ENCODE data around the gene PTPN23. TPM values are rescaled to one million over a fixed set of nuclear protein-coding genes. Genes with fewer than 3 reads are reported as not detected.
A peak's percentile ranks its signal among the peaks of the same experiment; 100 is the strongest.

PTPN23 gene
- total and polyA plus RNA-seq, 2 of the 13 experiments (the other 11 are each of a cell fraction or from before 2014, with no cell fraction given), result 2.3 to 3.7 TPM

DNA sequence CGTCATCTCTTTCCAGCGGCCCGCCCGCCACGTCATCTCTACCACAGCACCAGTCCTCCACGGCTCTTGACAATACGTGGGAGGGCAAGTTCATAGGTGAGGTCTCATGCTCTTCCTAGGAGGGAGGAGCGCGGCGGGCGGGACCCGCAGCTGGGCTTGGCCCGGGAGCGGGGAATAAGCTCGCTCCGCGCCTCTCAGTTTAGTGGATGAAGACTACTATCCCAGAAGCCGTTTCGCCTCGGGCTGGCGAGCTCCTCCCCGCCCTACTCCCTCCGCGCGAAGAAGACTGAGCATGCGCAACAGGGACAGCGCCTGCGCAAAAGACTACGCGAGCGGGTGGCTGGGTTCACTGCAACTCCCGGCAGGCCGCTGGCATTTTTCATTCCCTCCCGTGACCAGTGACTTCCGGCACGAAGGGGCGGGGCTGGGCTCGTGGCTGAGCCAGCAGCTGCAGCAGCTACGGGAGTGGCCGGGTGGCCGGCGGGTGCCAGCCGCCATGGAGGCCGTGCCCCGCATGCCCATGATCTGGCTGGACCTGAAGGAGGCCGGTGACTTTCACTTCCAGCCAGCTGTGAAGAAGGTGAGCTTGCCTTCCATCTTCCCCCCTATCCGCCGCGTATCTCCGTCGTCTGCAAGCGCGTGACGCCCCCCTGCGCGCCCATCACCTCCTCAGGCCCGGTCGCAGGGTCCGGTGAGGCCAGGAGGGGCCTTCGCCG lies at the start of gene PTPN23 (continued):
- TF ChIP-seq, protein P1, sequence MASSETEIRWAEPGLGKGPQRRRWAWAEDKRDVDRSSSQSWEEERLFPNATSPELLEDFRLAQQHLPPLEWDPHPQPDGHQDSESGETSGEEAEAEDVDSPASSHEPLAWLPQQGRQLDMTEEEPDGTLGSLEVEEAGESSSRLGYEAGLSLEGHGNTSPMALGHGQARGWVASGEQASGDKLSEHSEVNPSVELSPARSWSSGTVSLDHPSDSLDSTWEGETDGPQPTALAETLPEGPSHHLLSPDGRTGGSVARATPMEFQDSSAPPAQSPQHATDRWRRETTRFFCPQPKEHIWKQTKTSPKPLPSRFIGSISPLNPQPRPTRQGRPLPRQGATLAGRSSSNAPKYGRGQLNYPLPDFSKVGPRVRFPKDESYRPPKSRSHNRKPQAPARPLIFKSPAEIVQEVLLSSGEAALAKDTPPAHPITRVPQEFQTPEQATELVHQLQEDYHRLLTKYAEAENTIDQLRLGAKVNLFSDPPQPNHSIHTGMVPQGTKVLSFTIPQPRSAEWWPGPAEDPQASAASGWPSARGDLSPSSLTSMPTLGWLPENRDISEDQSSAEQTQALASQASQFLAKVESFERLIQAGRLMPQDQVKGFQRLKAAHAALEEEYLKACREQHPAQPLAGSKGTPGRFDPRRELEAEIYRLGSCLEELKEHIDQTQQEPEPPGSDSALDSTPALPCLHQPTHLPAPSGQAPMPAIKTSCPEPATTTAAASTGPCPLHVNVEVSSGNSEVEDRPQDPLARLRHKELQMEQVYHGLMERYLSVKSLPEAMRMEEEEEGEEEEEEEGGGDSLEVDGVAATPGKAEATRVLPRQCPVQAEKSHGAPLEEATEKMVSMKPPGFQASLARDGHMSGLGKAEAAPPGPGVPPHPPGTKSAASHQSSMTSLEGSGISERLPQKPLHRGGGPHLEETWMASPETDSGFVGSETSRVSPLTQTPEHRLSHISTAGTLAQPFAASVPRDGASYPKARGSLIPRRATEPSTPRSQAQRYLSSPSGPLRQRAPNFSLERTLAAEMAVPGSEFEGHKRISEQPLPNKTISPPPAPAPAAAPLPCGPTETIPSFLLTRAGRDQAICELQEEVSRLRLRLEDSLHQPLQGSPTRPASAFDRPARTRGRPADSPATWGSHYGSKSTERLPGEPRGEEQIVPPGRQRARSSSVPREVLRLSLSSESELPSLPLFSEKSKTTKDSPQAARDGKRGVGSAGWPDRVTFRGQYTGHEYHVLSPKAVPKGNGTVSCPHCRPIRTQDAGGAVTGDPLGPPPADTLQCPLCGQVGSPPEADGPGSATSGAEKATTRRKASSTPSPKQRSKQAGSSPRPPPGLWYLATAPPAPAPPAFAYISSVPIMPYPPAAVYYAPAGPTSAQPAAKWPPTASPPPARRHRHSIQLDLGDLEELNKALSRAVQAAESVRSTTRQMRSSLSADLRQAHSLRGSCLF (CRISPR knock-in tag; IDR thresholded peaks at IDR 0.05; ENCODE audit: borderline replicate concordance), result no peak
- no peak for TF ChIP-seq ZNF432 (CRISPR knock-in tag; IDR thresholded peaks at IDR 0.05; ENCODE audit: borderline replicate concordance)
- peak; percentile 26; the same call in 1 of the 2 replicates for TF ChIP-seq MXD4 (CRISPR knock-in tag; IDR thresholded peaks at IDR 0.05)
- peak; percentile 99 for TF ChIP-seq ZNF430 (CRISPR knock-in tag; IDR thresholded peaks at IDR 0.05)
- peak; percentile 21; the same call in 1 of the 2 replicates for TF ChIP-seq FOSL2 (CRISPR knock-in tag; IDR thresholded peaks at IDR 0.05)
- peak; percentile 72; the same call in 1 of the 2 replicates for TF ChIP-seq ZNF788 (CRISPR knock-in tag; IDR thresholded peaks at IDR 0.05; ENCODE audit: borderline replicate concordance)
- TF ChIP-seq ZNF530 (CRISPR knock-in tag; IDR thresholded peaks at IDR 0.05; ENCODE audit: low read depth), result no peak
- TF ChIP-seq ZNF775 (CRISPR knock-in tag; IDR thresholded peaks at IDR 0.05; ENCODE audit: borderline replicate concordance), result 0 out of 2 replicates have a peak, but pooled peaks have one; percentile 60
- no peak; the same call in 1 of the 2 replicates for TF ChIP-seq KMT2A (CRISPR knock-in tag; IDR thresholded peaks at IDR 0.05)
- TF ChIP-seq ZNF337 (CRISPR knock-in tag; IDR thresholded peaks at IDR 0.05; ENCODE audit: borderline replicate concordance, low read depth), result no peak
- peak; percentile 62; the same call in 1 of the 2 replicates for TF ChIP-seq ZNF136 (CRISPR knock-in tag; IDR thresholded peaks at IDR 0.05; ENCODE audit: low read depth)
- TF ChIP-seq ZNF441 (CRISPR knock-in tag; IDR thresholded peaks at IDR 0.05; ENCODE audit: borderline replicate concordance), result peak; percentile 17; the same call in 1 of the 2 replicates
- TF ChIP-seq, protein P2, sequence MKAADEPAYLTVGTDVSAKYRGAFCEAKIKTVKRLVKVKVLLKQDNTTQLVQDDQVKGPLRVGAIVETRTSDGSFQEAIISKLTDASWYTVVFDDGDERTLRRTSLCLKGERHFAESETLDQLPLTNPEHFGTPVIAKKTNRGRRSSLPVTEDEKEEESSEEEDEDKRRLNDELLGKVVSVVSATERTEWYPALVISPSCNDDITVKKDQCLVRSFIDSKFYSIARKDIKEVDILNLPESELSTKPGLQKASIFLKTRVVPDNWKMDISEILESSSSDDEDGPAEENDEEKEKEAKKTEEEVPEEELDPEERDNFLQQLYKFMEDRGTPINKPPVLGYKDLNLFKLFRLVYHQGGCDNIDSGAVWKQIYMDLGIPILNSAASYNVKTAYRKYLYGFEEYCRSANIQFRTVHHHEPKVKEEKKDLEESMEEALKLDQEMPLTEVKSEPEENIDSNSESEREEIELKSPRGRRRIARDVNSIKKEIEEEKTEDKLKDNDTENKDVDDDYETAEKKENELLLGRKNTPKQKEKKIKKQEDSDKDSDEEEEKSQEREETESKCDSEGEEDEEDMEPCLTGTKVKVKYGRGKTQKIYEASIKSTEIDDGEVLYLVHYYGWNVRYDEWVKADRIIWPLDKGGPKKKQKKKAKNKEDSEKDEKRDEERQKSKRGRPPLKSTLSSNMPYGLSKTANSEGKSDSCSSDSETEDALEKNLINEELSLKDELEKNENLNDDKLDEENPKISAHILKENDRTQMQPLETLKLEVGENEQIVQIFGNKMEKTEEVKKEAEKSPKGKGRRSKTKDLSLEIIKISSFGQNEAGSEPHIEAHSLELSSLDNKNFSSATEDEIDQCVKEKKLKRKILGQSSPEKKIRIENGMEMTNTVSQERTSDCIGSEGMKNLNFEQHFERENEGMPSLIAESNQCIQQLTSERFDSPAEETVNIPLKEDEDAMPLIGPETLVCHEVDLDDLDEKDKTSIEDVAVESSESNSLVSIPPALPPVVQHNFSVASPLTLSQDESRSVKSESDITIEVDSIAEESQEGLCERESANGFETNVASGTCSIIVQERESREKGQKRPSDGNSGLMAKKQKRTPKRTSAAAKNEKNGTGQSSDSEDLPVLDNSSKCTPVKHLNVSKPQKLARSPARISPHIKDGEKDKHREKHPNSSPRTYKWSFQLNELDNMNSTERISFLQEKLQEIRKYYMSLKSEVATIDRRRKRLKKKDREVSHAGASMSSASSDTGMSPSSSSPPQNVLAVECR (CRISPR knock-in tag; IDR thresholded peaks at IDR 0.05; ENCODE audit: borderline replicate concordance), result peak; percentile 95
- no peak for TF ChIP-seq MIER3 (CRISPR knock-in tag; IDR thresholded peaks at IDR 0.05; ENCODE audit: borderline replicate concordance)
- TF ChIP-seq HOXA7 (CRISPR knock-in tag; IDR thresholded peaks at IDR 0.05), result no peak
- TF ChIP-seq, protein P3, sequence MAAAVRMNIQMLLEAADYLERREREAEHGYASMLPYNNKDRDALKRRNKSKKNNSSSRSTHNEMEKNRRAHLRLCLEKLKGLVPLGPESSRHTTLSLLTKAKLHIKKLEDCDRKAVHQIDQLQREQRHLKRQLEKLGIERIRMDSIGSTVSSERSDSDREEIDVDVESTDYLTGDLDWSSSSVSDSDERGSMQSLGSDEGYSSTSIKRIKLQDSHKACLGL (CRISPR knock-in tag; IDR thresholded peaks at IDR 0.05), result peak; percentile 81
- 0 out of 2 replicates have a peak, but pooled peaks have one; percentile 16 for TF ChIP-seq ZNF329 (CRISPR knock-in tag; IDR thresholded peaks at IDR 0.05; ENCODE audit: low read depth)
- TF ChIP-seq, protein P4, sequence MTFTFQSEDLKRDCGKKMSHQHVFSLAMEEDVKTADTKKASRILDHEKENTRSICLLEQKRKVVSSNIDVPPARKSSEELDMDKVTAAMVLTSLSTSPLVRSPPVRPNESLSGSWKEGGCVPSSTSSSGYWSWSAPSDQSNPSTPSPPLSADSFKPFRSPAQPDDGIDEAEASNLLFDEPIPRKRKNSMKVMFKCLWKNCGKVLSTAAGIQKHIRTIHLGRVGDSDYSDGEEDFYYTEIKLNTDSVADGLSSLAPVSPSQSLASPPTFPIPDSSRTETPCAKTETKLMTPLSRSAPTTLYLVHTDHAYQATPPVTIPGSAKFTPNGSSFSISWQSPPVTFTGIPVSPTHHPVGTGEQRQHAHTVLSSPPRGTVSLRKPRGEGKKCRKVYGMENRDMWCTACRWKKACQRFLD (CRISPR knock-in tag; IDR thresholded peaks at IDR 0.05; ENCODE audit: borderline replicate concordance), result peak; percentile 32

Data from HepG2 (cell line).